ENCODE data around the gene FARSB.
"Not testable (repeated sequence)": the region's sequence is repeated elsewhere in the genome, so short reads cannot be mapped to it uniquely, and the experiment has no call there.

The FARSB gene

GRCh38 chr2:222693837-222694236 is 37.9 kb upstream of the FARSB start:
- Histone ChIP-seq H3K4me2 (ENCODE audit: low read length) (no peak overlapping the region), H3K27ac (ENCODE audit: low read depth, low read length) (no peak overlapping the region), H3F3A (ENCODE audit: control insufficient read depth, insufficient read depth) (no peaks in the 10 kb centered on the region), H3K36me3 (ENCODE audit: control insufficient read depth, low read length) (no peaks in the 10 kb centered on the region), H3K4me3 (ENCODE audit: low read length) (no peak overlapping the region), H3K9me2 (replicated peaks; ENCODE audit: control insufficient read depth, low read length) (no peaks in the 10 kb centered on the region), H3K27me3 (ENCODE audit: control insufficient read depth, low read length) (peaks cover under 1% of the 10 kb centered on the region; the same call in 1 of the 2 replicates), H3K79me2 (ENCODE audit: control insufficient read depth, low read length) (no peaks in the 10 kb centered on the region), H4K20me1 (ENCODE audit: control insufficient read depth, insufficient read depth, low read depth, low read length) (no peaks in the 10 kb centered on the region), H3K4me1 (ENCODE audit: control insufficient read depth, low read length) (peaks cover 3% of the 10 kb centered on the region; the same call in 1 of the 2 replicates), H3K9me3 (ENCODE audit: control insufficient read depth, insufficient read depth, low read length) (no peaks in the 10 kb centered on the region)
- no peak for TF ChIP-seq EZH2phosphoT487 (IDR thresholded peaks at IDR 0.05; ENCODE audit: borderline replicate concordance, low read length)
- peak; percentile 39 for TF ChIP-seq CTCF (IDR thresholded peaks at IDR 0.05; ENCODE audit: low read depth, low read length, poor library complexity, severe bottlenecking)

DNA sequence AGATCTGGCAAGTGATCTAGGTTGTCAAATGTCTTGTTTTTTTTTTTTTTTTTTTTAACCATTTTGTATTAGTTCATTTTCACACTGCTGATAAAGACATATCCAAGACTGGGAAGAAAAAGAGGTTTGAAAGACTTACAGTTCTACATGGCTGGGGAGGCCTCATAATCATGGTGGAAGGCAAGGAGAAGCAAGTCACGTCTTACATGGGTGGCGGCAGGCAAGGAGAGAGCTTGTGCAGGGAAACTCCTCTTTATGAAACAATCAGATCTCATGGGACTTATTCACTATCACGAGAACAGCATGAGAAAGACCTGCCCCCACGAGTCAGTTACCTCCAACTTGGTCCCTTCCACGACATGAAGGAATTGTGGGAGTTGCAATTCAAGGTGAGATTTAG is 37.5 kb upstream of the FARSB start:
- not testable (repeated sequence) for H3K4me2 ChIP-seq (ENCODE audit: low read length); H3K27ac ChIP-seq (ENCODE audit: low read depth, low read length); H3K4me3 ChIP-seq (ENCODE audit: low read length); H3K9me2 ChIP-seq (replicated peaks; ENCODE audit: control insufficient read depth, low read length); H3K36me3 ChIP-seq (ENCODE audit: control insufficient read depth, low read length); H3F3A ChIP-seq (ENCODE audit: control insufficient read depth, insufficient read depth); H4K20me1 ChIP-seq (ENCODE audit: control insufficient read depth, insufficient read depth, low read depth, low read length); H3K9me3 ChIP-seq (ENCODE audit: control insufficient read depth, insufficient read depth, low read length); H3K27me3 ChIP-seq (ENCODE audit: control insufficient read depth, low read length); H3K4me1 ChIP-seq (ENCODE audit: control insufficient read depth, low read length); H3K79me2 ChIP-seq (ENCODE audit: control insufficient read depth, low read length)

DNA sequence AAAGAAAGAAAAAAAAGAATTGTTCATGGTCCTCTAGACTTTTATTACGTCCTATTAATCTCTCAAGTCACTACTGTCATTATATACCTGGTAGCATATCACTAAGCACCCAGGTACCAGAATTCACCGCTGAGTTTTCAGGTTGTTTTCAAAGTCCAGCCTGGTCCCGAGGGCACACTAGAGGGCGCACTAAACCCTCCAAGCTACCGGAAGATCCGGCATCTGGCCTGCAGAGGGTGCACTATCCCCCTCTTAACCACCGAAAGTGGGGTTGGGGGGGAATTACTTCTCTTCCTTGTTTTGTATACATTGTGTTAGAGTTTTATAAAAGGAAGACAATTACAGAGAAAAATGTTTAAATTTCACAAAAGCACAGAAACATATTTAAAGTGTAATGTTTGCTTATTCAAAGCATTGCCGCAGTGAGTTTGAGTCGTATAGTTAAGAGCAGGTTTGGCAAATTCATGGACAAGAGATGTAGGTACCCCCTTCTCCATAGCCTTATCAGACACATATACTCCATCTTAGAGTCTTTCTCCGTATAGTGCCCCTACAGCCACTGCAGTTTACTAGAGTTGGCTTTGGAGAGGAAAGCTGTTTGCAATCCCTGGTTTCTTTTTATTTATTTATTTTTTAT is 34.8 kb upstream of the FARSB start:
- peaks cover 3% of the 10 kb centered on the region; the same call in 1 of the 2 replicates for H3K4me1 ChIP-seq (ENCODE audit: control insufficient read depth, low read length)
- peaks cover 14% of the 10 kb centered on the region; the same call in 1 of the 2 replicates for H3K27me3 ChIP-seq (ENCODE audit: control insufficient read depth, low read length)
- no peak overlapping the region for H3K4me2 ChIP-seq (ENCODE audit: low read length)
- no peaks in the 10 kb centered on the region for H3K9me3 ChIP-seq (ENCODE audit: control insufficient read depth, insufficient read depth, low read length)
- no peaks in the 10 kb centered on the region for H3K79me2 ChIP-seq (ENCODE audit: control insufficient read depth, low read length)
- no peaks in the 10 kb centered on the region for H3K36me3 ChIP-seq (ENCODE audit: control insufficient read depth, low read length)
- peak; percentile 100 for TF ChIP-seq CTCF (IDR thresholded peaks at IDR 0.05; ENCODE audit: low read depth, low read length, poor library complexity, severe bottlenecking)
- no peak for TF ChIP-seq EZH2phosphoT487 (IDR thresholded peaks at IDR 0.05; ENCODE audit: borderline replicate concordance, low read length)
- no peaks in the 10 kb centered on the region for H4K20me1 ChIP-seq (ENCODE audit: control insufficient read depth, insufficient read depth, low read depth, low read length)
- no peaks in the 10 kb centered on the region for H3K9me2 ChIP-seq (replicated peaks; ENCODE audit: control insufficient read depth, low read length)
- H3F3A ChIP-seq (ENCODE audit: control insufficient read depth, insufficient read depth), result no peaks in the 10 kb centered on the region
- no peak overlapping the region for H3K27ac ChIP-seq (ENCODE audit: low read depth, low read length)
- H3K4me3 ChIP-seq (ENCODE audit: low read length), result no peak overlapping the region

DNA sequence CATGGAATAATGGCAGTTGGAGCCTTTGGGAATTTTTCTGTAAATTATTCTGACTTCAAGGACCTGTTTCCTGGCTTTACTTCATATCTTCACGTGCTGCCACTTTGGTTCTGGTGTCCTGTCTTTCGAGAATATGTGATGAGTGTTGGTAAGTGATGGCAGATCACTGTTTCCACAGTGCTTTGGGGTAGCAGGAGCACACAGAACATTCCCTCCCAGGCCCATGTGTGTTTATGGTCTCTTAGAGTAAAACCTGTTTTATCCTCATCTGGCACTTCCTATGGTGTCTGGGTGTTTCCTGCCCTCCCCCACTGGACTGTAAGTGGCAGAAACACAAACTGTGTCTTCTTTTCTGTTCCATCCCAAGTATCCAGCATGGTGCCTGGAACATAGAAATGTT is 33.4 kb upstream of the FARSB start:
- Histone ChIP-seq H3K4me3 (ENCODE audit: low read length) (no peak overlapping the region), H3K27ac (ENCODE audit: low read depth, low read length) (no peak overlapping the region), H4K20me1 (ENCODE audit: control insufficient read depth, insufficient read depth, low read depth, low read length) (no peaks in the 10 kb centered on the region), H3K4me1 (ENCODE audit: control insufficient read depth, low read length) (peaks cover 3% of the 10 kb centered on the region; the same call in 1 of the 2 replicates), H3K79me2 (ENCODE audit: control insufficient read depth, low read length) (no peaks in the 10 kb centered on the region), H3K36me3 (ENCODE audit: control insufficient read depth, low read length) (no peaks in the 10 kb centered on the region), H3K9me3 (ENCODE audit: control insufficient read depth, insufficient read depth, low read length) (no peaks in the 10 kb centered on the region), H3K27me3 (ENCODE audit: control insufficient read depth, low read length) (peaks cover 14% of the 10 kb centered on the region; the same call in 1 of the 2 replicates), H3F3A (ENCODE audit: control insufficient read depth, insufficient read depth) (no peaks in the 10 kb centered on the region), H3K9me2 (replicated peaks; ENCODE audit: control insufficient read depth, low read length) (no peaks in the 10 kb centered on the region), H3K4me2 (ENCODE audit: low read length) (no peak overlapping the region)
- no peak for TF ChIP-seq CTCF (IDR thresholded peaks at IDR 0.05; ENCODE audit: low read depth, low read length, poor library complexity, severe bottlenecking)
- TF ChIP-seq EZH2phosphoT487 (IDR thresholded peaks at IDR 0.05; ENCODE audit: borderline replicate concordance, low read length), result no peak

All from DOHH2 (cell line).